Liver (tissue), 3 donors: ENCODE measurements around the gene RARB.

ENCODE experiments used
- ATF3 ChIP-seq: IDR thresholded peaks from 2 replicates; pipeline ENCODE4 v1.6.1; 2016; ENCODE audit warnings: antibody characterized with exemption
- EGR1 ChIP-seq, 2 donors: IDR thresholded peaks; 2 replicates each; pipeline ENCODE4 v1.6.1; 2016 to 2018; ENCODE audit warnings: antibody characterized with exemption in 2 of 2, low read depth in 2 of 2
- FOXA1 ChIP-seq: IDR thresholded peaks from 2 replicates; pipeline ENCODE4 v1.6.1; 2016; ENCODE audit warnings: antibody characterized with exemption
- GABPA ChIP-seq, 2 donors: IDR thresholded peaks in 1 of 2; conservative IDR thresholded peaks in 1 of 2; 2 replicates each; pipeline ENCODE4 v1.6.1; 2016; ENCODE audit warnings: antibody characterized with exemption in 2 of 2, mild to moderate bottlenecking in 1 of 2, moderate library complexity in 1 of 2
- HNF4G ChIP-seq: IDR thresholded peaks from 2 replicates; pipeline ENCODE4 v1.6.1; 2016; ENCODE audit warnings: antibody characterized with exemption
- JUND ChIP-seq, 2 donors: IDR thresholded peaks; 2 replicates each; pipeline ENCODE4 v1.6.1; 2016; ENCODE audit warnings: antibody characterized with exemption in 2 of 2
- MAX ChIP-seq: IDR thresholded peaks from 2 replicates; pipeline ENCODE4 v1.6.1; 2016; ENCODE audit warnings: antibody characterized with exemption
- RAD21 ChIP-seq, 2 donors: IDR thresholded peaks; 2 replicates each; pipeline ENCODE4 v1.6.1; 2016; ENCODE audit warnings: antibody characterized with exemption in 2 of 2, mild to moderate bottlenecking in 2 of 2
- REST ChIP-seq: IDR thresholded peaks from 2 replicates; pipeline ENCODE4 v1.6.1; 2016; ENCODE audit warnings: antibody characterized with exemption, mild to moderate bottlenecking
- RXRA ChIP-seq, 2 donors: IDR thresholded peaks; 2 replicates each; pipeline ENCODE4 v1.6.1; 2017 to 2018; ENCODE audit warnings: antibody characterized with exemption in 2 of 2, mild to moderate bottlenecking in 1 of 2
- SP1 ChIP-seq: IDR thresholded peaks from 2 replicates; pipeline ENCODE4 v1.6.1; 2018; ENCODE audit warnings: antibody characterized with exemption, mild to moderate bottlenecking
- TAF1 ChIP-seq: conservative IDR thresholded peaks from 2 replicates; pipeline ENCODE4 v1.6.1; 2016; ENCODE audit warnings: antibody characterized with exemption, mild to moderate bottlenecking
- YY1 ChIP-seq: IDR thresholded peaks from 2 replicates; pipeline ENCODE4 v1.6.1; 2016; ENCODE audit warnings: antibody characterized with exemption, mild to moderate bottlenecking
- TF ChIP-seq, protein P1 (sequence below): fragments of 150-350 bp; IDR thresholded peaks from 2 replicates; pipeline ENCODE4 v1.5.1; 2017; ENCODE audit warnings: improper control_type of control experiment, low read depth, low read length; ENCODE audit not compliant: missing input control
- donor health status: healthy.
- donor health status: healthy.

GRCh38 chr3:25456723-25457670, 28.9 kb downstream of the RARB start:
- TF ChIP-seq RXRA (IDR thresholded peaks at IDR 0.05) = no peak
- TF ChIP-seq ATF3 = no peak
- TF ChIP-seq, protein P1, sequence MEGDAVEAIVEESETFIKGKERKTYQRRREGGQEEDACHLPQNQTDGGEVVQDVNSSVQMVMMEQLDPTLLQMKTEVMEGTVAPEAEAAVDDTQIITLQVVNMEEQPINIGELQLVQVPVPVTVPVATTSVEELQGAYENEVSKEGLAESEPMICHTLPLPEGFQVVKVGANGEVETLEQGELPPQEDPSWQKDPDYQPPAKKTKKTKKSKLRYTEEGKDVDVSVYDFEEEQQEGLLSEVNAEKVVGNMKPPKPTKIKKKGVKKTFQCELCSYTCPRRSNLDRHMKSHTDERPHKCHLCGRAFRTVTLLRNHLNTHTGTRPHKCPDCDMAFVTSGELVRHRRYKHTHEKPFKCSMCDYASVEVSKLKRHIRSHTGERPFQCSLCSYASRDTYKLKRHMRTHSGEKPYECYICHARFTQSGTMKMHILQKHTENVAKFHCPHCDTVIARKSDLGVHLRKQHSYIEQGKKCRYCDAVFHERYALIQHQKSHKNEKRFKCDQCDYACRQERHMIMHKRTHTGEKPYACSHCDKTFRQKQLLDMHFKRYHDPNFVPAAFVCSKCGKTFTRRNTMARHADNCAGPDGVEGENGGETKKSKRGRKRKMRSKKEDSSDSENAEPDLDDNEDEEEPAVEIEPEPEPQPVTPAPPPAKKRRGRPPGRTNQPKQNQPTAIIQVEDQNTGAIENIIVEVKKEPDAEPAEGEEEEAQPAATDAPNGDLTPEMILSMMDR = no peak
- TF ChIP-seq RAD21 (IDR thresholded peaks at IDR 0.05) = no peak
- TF ChIP-seq FOXA1 = no peak
- TF ChIP-seq MAX = no peak
- TF ChIP-seq REST = no peak
- no peak for TF ChIP-seq TAF1
- no peak for TF ChIP-seq SP1
- no peak for TF ChIP-seq HNF4G
- TF ChIP-seq GABPA (IDR thresholded peaks at IDR 0.05 in 1 of 2, conservative IDR thresholded peaks at IDR 0.05 in 1 of 2) = no peak
- TF ChIP-seq YY1 = no peak
- no peak for TF ChIP-seq EGR1 (IDR thresholded peaks at IDR 0.05; ENCODE audit: low read depth in 2 of 2)
- TF ChIP-seq JUND (IDR thresholded peaks at IDR 0.05) = no peak
